Skeletal muscle tissue (tissue), 4 donors: ENCODE results near the gene LIN54. TPM values are rescaled to one million over a fixed set of nuclear protein-coding genes. Genes with fewer than 3 reads are reported as not detected.
"Not testable (repeated sequence)": the region's sequence is repeated elsewhere in the genome, so short reads cannot be mapped to it uniquely, and the experiment has no call there.

Experiments
- H3K27ac ChIP-seq: one replicate; pipeline ENCODE4 v1.7.0; 2013; ENCODE audit warnings: mild to moderate bottlenecking, low read depth, low read length, inconsistent platforms
- H3K27me3 ChIP-seq, 3 donors: one replicate each; pipeline ENCODE4 v1.7.0; 2013; ENCODE audit warnings: low read length in 3 of 3; ENCODE audit not compliant: control insufficient read depth in 3 of 3, insufficient read depth in 3 of 3
- H3K36me3 ChIP-seq, 3 donors: one replicate each; pipeline ENCODE4 v1.7.0; 2013; ENCODE audit warnings: low read length in 3 of 3; ENCODE audit not compliant: control insufficient read depth in 3 of 3, insufficient read depth in 3 of 3
- H3K4me1 ChIP-seq, 3 donors: one replicate each; pipeline ENCODE4 v1.7.0; 2013; ENCODE audit warnings: low read length in 3 of 3, mild to moderate bottlenecking in 3 of 3; ENCODE audit not compliant: control insufficient read depth in 3 of 3, insufficient read depth in 3 of 3
- H3K4me3 ChIP-seq, 3 donors: one replicate each; pipeline ENCODE4 v1.7.0; 2013; ENCODE audit warnings: low read length in 3 of 3
- H3K9ac ChIP-seq, 3 donors: one replicate each; pipeline ENCODE4 v1.7.0; 2013; ENCODE audit warnings: low read length in 3 of 3, mild to moderate bottlenecking in 3 of 3, moderate library complexity in 2 of 3, low read depth in 1 of 3
- H3K9me3 ChIP-seq, 3 donors: one replicate each; pipeline ENCODE4 v1.7.0; 2013; ENCODE audit warnings: low read length in 3 of 3; ENCODE audit not compliant: control insufficient read depth in 3 of 3
- total RNA-seq: library from RNA; depleted of rRNA; stranded (reverse); fragments of >200 nt; gene quantifications from one replicate; pipeline ENCODE4 v1.2.3, GENCODE V29; 2014
- donor health status: Osteomylitis.

The LIN54 gene
- total RNA-seq, 1 donor from 2014 or later = 8.4 TPM

GRCh38 chr4:83029688-83030087, 19.1 kb upstream of the LIN54 start:
- H3K27ac ChIP-seq = no peak overlapping the region
- H3K9me3 ChIP-seq = no peaks in the 10 kb centered on the region
- no peaks in the 10 kb centered on the region for H3K4me1 ChIP-seq
- H3K4me3 ChIP-seq = no peak overlapping the region
- no peaks in the 10 kb centered on the region for H3K36me3 ChIP-seq
- no peaks in the 10 kb centered on the region for H3K27me3 ChIP-seq
- H3K9ac ChIP-seq = no peak overlapping the region

- no peak overlapping the region for H3K27ac ChIP-seq
- no peak overlapping the region for H3K9ac ChIP-seq
- H3K36me3 ChIP-seq = no peaks in the 10 kb centered on the region
- H3K4me1 ChIP-seq = no peaks in the 10 kb centered on the region
- H3K4me3 ChIP-seq = no peak overlapping the region
- no peaks in the 10 kb centered on the region for H3K27me3 ChIP-seq
- H3K9me3 ChIP-seq = peaks cover 0 to 2% (median 0%) of the 10 kb centered on the region in 3 donors
These were observed 18.4 kb upstream of the LIN54 start for GRCh38 chr4:83028976-83029375.

DNA sequence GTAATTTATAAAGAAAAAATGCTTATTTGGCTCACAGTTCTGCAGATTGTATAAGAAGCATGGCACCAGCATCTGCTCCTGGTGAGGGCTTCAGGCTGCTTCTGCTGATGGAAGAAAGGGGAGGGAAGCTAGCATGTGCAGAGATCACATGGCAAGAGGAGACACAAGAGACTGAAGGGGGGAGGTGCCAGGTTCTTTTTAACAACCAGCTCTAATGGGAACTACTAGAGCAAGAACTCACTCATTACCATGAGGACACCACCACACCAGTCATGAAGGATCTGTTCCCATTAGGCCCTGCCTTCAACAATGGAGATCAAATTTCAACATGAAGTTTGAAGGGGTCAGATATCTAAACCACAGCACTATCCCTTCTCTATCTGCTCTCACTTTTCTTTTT, 14.9 kb upstream of the LIN54 start:
- H3K27ac ChIP-seq = no peak overlapping the region
- no peaks in the 10 kb centered on the region for H3K4me1 ChIP-seq
- peaks cover 0 to 2% (median 0%) of the 10 kb centered on the region in 3 donors for H3K9me3 ChIP-seq
- no peak overlapping the region for H3K9ac ChIP-seq
- no peaks in the 10 kb centered on the region for H3K27me3 ChIP-seq
- H3K36me3 ChIP-seq = no peaks in the 10 kb centered on the region
- H3K4me3 ChIP-seq = no peak overlapping the region

DNA sequence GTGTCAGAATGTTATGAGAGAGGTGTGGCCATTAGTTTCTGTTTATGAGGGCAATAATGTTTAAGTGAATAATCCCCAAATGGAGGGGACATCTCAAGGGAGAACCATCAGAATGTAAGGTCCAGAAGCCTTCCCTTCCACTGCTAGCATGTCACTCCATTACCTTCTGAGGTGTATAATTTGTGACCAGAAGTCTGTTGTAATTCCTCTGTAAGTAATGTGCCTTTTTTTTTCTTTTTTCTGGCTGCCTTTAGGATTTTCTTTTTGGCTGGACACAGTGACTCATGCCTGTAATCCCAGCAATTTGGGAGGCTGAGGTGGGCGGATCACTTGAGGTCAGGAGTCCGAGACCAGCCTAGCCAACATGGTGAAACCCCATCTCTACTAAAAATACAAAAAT, 13.6 kb upstream of the LIN54 start:
- Histone ChIP-seq H3K4me1 (no peaks in the 10 kb centered on the region), H3K36me3 (no peaks in the 10 kb centered on the region), H3K27me3 (no peaks in the 10 kb centered on the region), H3K4me3 (no peak overlapping the region), H3K9ac (no peak overlapping the region), H3K27ac (no peak overlapping the region), H3K9me3 (peaks cover 0 to 2% (median 0%) of the 10 kb centered on the region in 3 donors)

DNA sequence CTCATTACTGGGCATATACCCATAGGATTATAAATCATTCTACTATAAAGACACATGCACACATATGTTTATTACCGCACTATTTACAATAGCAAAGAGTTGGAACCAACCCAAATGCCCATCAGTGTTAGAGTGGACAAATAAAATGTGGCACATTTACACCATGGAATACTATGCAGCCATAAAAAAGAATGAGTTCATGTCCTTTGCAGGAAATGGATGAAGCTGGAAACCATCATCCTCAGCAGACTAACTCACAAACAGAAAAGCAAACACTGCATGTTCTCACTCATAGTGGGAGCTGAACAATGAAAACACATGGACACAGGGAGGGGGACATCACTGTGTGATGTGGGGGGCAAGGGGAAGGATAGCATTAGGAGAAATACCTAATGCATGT, 13.0 kb upstream of the LIN54 start:
- not testable (repeated sequence) for H3K27ac ChIP-seq, H3K4me3 ChIP-seq, H3K27me3 ChIP-seq, H3K36me3 ChIP-seq, H3K4me1 ChIP-seq, H3K9me3 ChIP-seq, H3K9ac ChIP-seq

DNA sequence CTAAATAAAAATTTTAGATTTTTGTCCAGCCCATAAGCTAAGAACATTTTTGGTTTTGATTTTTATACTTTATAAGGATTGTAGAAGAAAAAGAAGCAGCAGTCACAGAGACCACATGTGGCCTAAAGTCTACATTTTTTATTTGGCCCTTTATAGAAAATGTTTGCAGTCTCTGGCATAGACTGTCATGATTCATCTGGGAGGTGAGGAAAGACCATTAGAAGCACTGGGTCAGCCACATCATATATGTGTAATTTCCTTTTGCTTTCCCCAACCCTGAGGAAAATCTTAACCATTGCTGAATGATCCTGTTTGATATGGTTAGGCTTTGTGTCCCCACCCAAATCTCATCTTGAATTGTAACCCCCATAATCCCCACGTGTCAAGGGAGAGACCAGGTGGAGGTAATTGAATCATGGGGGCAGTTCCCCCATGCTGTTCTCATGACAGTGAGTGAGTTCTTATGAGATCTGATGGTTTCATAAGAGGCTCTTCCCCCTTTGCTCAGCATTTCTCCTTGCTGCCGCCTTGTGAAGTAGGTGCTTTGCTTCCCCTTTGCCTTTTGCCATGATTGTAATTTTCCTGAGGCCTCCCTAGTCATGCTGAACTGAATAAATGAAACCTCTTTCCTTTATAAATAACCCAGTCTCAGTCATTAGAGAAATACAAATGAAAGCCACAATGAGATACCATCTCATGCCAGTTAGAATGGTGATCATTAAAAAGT, 12.3 kb upstream of the LIN54 start:
- Histone ChIP-seq H3K9me3 (peaks cover 0 to 2% (median 0%) of the 10 kb centered on the region in 3 donors), H3K27ac (no peak overlapping the region), H3K9ac (no peak overlapping the region)

DNA sequence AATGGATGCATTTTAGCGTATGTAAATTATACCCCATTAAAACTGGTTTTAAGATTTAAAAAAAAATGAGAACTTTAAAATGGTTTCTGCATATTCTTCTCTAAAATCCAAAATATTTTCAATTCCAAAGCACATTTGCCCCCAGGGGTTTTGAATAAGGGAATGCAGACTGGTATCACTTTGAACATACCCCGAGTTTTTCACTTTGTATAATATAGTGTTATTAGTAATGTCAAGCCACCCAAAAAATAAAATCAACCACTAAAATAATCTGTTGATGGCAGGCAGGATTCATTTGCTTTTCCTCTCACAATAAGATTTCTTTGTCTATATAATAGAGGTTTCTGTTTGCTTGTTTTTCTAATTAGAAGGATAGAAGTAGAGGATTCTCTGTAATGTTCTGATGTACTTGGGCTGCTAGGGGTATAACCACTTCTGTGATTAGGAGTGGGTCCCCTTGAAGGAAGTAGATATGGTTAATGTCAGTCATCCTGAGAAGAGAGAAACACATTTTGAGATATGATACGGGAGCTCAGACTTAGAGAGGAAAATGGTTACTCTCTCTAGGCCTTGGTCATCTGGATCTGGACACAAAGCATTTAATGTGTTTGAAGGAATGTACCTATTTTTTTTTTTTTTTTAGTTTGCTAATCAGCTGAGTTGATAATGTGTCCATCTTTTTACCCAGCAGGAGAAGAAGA, 9.3 kb upstream of the LIN54 start:
- Histone ChIP-seq H3K27me3 (no peaks in the 10 kb centered on the region), H3K9me3 (peaks cover 0 to 2% (median 0%) of the 10 kb centered on the region in 3 donors), H3K36me3 (no peaks in the 10 kb centered on the region), H3K9ac (no peak overlapping the region), H3K27ac (no peak overlapping the region), H3K4me1 (no peaks in the 10 kb centered on the region), H3K4me3 (no peak overlapping the region)

More for the DNA sequence above, 12.3 kb upstream of the LIN54 start:
- Histone ChIP-seq H3K4me3 (no peak overlapping the region), H3K27me3 (no peaks in the 10 kb centered on the region), H3K4me1 (no peaks in the 10 kb centered on the region), H3K36me3 (no peaks in the 10 kb centered on the region)

GRCh38 chr4:83013902-83014301, 3.3 kb upstream of the LIN54 start:
- Histone ChIP-seq H3K36me3 (no peaks in the 10 kb centered on the region), H3K9ac (peak overlapping the region in 1 of 3 donors; percentile 90), H3K4me1 (peaks cover 11 to 24% (median 24%) of the 10 kb centered on the region in 3 donors), H3K9me3 (no peaks in the 10 kb centered on the region), H3K27ac (peak overlapping the region; percentile 89), H3K4me3 (peak overlapping the region; percentile 83 to 90 (median 90)), H3K27me3 (no peaks in the 10 kb centered on the region)

DNA sequence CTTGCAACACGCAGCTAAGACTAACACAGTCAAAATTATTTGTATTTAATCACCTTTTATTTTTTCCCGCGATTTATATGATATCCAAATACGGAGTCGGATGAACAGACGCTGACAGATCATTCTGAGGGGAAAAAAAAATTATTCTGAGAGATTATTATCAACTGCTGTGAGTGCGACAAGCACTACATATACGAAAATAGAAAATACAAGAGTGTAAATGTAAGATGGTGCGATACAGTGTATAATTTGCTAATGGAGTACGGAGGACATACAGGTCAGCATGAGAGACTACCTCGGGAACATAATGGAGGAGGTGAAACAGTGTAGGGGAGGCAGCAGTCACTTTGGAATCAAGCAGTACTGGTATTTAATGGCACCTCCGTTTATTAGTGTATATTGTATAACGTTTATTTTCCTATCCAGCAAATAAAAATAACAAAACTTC, 2.8 kb upstream of the LIN54 start:
- Histone ChIP-seq H3K27ac (peak overlapping the region; percentile 89), H3K4me3 (peak overlapping the region; percentile 83 to 90 (median 90)), H3K9me3 (no peaks in the 10 kb centered on the region), H3K27me3 (no peaks in the 10 kb centered on the region), H3K36me3 (no peaks in the 10 kb centered on the region), H3K4me1 (peaks cover 11 to 24% (median 24%) of the 10 kb centered on the region in 3 donors), H3K9ac (peak overlapping the region; percentile 80 to 90 (median 86))
